Measurements from ENCODE around the gene ANK3.

The ANK3 gene

DNA sequence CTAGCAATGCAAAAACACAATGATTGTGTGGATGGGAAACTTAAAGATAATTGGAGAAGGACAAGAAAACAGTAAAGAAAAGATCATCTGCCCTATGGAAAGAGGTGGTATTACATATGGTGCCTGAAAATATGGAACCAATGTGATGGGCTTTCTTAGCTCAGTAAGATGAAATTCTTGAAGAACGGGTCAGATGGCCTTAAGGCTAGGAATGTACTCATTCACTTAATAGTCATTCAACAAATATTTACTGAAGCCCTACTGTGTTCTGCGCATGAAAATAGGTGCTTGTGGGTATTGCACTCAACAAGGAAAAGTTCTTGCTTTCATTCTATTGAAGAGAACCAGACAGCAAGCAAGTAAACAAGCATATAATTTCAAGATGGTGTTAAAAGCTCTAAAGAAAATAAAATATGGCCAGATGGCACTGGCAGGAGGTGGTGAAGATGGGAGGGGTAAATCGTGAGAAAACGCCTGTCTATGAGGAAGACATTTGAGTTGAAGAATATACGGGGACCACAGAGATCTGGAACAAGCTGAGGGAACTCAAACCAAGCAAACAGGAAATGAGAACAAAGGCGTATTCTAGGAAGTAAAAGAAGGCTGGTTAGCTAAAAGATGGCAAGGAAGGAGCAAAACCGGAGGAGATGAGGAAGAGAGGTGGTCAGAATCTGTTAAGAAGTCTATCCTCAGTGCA, 179.7 kb downstream of the ANK3 start:
- no peak for DNase-seq (ENCODE audit: low read depth, low spot score)
- no peak overlapping the region for H3K4me3 ChIP-seq (ENCODE audit: low read length)

DNA sequence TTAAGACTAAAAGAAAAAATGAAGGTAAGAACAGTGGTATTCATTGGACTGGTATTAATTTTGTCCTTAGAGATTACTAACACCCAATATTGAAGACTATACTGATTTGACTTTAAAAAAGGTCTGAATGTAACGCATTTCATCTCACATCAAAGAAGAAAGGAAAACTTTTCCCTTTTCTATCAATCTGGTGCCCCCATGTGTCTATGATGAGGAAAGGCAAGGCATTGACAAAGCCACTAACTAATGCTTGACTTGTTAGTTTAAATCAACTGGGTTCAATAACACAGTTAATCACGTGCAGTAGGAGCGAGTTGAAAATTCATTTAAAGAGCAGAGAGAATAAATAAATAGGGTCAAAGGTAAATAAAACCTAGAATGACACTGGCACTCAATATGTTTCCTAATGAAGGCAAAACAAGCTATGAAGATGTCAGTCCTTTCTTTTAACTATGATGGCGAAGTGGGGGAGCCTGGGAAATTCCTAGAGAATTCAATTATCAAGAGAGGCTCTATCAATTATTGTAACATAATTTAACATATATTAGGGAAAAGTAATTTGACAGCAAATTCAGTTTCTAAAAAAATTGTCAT, 180.9 kb downstream of the ANK3 start:
- peak; percentile 9 for DNase-seq (ENCODE audit: low read depth, low spot score)
- H3K4me3 ChIP-seq (ENCODE audit: low read length), result no peak overlapping the region

DNA sequence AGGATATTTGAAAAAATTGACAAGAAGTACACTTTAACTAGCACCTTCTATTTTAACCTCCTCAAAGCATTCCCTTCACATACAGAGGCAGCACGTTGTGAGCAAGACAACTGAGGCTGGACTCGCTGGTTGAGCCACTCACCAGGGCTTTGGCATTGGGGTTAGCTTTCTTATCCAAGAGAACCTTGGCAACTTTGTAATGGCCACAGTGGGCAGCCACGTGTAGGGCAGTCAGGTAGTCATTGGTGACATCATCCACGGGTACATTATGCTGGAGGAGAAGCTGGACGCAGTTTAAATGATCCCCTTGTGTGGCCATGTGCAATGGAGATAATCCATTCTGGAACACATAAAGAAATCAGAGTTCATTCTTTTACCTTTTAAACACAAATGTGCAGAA, 181.8 kb downstream of the ANK3 start:
- no peak for DNase-seq (ENCODE audit: low read depth, low spot score)
- H3K4me3 ChIP-seq (ENCODE audit: low read length), result no peak overlapping the region

DNA sequence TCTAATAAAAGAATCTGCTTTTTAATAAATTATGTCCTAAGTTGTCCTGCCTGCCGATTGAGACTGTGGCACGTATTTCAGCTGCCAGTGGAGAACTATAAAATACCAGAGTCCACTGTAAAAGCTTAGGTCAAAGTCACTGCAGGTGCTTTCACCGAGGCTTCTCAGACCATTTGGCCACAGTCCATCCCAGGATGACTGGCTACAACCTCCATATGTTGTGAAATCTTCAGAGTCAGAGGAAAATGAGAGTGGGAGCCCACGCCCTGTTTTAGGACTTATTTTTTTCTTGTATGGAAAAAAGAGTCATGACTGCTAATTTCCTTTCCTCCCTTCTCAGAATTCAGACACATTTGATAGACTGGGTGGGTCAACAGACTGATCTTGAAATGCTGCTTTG, 182.9 kb downstream of the ANK3 start:
- H3K4me3 ChIP-seq (ENCODE audit: low read length), result no peak overlapping the region
- no peak for DNase-seq (ENCODE audit: low read depth, low spot score)

- DNase-seq (ENCODE audit: low read depth, low spot score), result no peak
- no peak overlapping the region for H3K4me3 ChIP-seq (ENCODE audit: low read length)
Measured at GRCh38 chr10:60205741-60206140, 183.9 kb downstream of the ANK3 start.

GRCh38 chr10:60203993-60204618, 185.6 kb downstream of the ANK3 start:
- DNase-seq (ENCODE audit: low read depth, low spot score), result peak; percentile 7

DNA sequence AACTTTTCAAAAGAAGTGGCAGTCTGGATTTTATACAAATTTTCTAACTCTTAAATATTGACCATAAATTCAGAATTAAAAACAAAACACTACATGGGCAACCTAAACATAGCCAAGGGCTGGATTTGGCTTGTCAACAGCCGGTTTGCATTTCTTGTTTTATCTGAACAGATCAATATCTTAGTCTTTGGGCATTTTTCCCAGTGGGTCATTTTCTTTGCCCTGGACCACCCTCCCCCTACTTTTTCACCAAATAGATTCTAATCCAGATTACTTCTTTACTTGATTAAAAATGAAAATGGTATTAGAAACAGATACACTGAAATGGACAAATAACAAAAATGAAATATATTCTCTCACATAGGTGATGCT, 189.0 kb downstream of the ANK3 start:
- H3K4me3 ChIP-seq (ENCODE audit: low read length), result no peak overlapping the region
- DNase-seq (ENCODE audit: low read depth, low spot score), result no peak

More at GRCh38 chr10:60203993-60204618, 185.6 kb downstream of the ANK3 start:
- no peak overlapping the region for H3K4me3 ChIP-seq (ENCODE audit: low read length)

GRCh38 chr10:60200012-60200681, 189.5 kb downstream of the ANK3 start:
- no peak overlapping the region for H3K4me3 ChIP-seq (ENCODE audit: low read length)
- no peak for DNase-seq (ENCODE audit: low read depth, low spot score)

- no peak for DNase-seq (ENCODE audit: low read depth, low spot score)
- H3K4me3 ChIP-seq (ENCODE audit: low read length), result no peak overlapping the region
Measured at GRCh38 chr10:60197206-60197605, 192.5 kb downstream of the ANK3 start.

GRCh38 chr10:60194421-60194820, 195.3 kb downstream of the ANK3 start:
- H3K4me3 ChIP-seq (ENCODE audit: low read length), result no peak overlapping the region
- no peak for DNase-seq (ENCODE audit: low read depth, low spot score)

GRCh38 chr10:60192946-60193345, 196.7 kb downstream of the ANK3 start:
- no peak for DNase-seq (ENCODE audit: low read depth, low spot score)
- no peak overlapping the region for H3K4me3 ChIP-seq (ENCODE audit: low read length)

DNA sequence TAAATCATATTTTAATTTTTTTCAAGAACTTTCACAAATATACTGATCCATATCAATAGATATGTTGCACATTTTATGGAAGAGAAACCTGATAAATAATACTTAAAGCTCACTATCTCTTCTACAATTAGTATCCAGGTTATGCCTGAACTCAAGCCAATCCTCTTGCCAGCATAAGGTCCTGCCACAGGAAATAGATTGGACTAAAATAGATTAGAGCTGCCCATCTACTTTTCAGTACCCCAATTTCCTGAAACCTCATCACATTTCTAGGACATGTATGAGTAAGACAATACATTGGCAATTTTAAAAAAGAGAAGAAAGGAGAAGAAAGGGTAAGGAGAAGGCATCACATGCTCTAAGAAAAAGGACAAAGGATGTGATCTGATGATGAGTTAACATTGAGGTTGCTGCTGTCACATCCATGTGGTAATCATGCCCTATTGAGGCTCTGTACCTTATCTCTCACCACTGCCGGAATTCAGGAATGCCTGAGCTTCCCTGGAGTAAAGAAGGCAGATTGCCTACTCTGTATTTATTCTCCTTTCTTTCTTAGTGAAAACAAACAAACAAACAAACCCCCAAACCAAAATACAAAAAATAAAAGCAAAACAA, 199.7 kb downstream of the ANK3 start:
- DNase-seq (ENCODE audit: low read depth, low spot score), result no peak
- H3K4me3 ChIP-seq (ENCODE audit: low read length), result no peak overlapping the region

GRCh38 chr10:60188548-60188947, 201.1 kb downstream of the ANK3 start:
- no peak for DNase-seq (ENCODE audit: low read depth, low spot score)
- no peak overlapping the region for H3K4me3 ChIP-seq (ENCODE audit: low read length)

DNA sequence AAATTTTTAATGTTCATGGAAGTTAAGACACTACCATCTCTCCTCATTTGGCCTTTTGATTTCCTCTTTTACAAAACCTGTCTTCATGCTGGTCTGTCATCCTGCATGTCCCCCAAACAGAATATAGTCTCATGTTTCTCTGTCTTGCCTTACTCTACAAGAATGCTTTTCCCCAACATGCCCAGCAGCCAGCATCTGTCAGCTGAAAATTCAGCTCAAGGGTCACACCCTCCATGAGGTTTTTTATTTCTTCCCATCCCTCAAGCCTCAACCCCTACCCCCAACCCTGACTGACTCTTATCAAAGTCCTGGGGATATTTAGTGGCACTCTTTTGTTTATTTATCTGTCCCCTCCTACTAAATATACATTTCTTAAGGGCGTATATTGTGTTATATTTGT, 202.0 kb downstream of the ANK3 start:
- no peak overlapping the region for H3K4me3 ChIP-seq (ENCODE audit: low read length)
- DNase-seq (ENCODE audit: low read depth, low spot score), result no peak

DNA sequence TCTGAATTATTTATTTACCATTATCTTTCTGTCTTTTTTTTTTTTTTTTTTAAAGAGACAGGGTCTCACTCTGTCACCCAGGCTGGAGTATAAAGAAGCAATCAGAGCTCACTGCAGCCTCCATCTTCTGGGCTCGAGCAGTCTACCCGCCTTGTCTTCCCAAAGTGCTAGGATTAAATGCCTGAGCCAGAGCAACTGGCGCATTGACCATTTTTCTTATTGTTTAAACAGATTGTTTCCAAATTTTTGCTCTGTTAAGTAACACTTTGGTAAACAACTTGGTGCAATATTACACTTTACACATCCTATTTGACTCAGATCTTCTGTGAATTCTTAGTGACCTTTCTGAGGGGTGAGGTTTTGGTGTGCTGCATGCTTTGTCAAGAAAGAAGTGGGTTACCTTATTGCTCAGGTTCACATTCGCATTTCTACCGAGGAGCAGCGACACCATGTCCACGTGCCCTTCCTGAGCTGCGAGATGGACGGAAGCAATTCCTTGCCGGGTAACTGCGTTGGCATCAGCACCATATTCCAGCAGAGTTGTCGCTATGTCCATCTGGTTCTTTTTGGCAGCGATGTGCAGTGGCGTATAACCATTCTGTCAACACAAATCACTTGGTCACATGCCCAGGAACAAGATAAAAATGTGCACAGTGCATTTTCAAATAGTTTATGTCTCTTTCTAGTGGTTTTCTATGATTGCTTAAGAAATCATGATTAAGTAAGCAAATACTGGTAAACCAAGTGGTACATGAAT, 203.2 kb downstream of the ANK3 start:
- H3K4me3 ChIP-seq (ENCODE audit: low read length), result no peak overlapping the region
- no peak for DNase-seq (ENCODE audit: low read depth, low spot score)

DNA sequence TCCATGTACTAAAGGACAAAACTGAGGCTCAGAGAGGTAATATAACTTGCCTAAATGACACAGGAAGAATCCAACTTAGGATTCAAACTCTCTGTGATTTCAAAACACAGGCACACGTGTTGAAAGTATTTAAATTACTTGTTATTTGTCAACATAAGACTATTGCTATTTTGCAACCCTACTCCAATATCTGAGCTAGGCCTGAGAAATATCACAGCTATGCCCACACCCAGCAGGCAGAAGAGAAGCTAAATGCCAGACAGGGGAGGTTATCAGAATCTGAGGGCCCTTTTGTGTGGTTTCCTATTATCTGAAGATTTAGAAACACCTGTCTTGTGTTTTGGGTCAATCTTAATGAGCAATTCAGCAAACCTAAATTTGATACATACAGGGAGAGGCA, 204.3 kb downstream of the ANK3 start:
- no peak overlapping the region for H3K4me3 ChIP-seq (ENCODE audit: low read length)

GRCh38 chr10:60182691-60183090, 207.0 kb downstream of the ANK3 start:
- H3K4me3 ChIP-seq (ENCODE audit: low read length), result no peak overlapping the region
- no peak for DNase-seq (ENCODE audit: low read depth, low spot score)

More for the DNA sequence above, 204.3 kb downstream of the ANK3 start:
- no peak for DNase-seq (ENCODE audit: low read depth, low spot score)

GRCh38 chr10:60176925-60177324, 212.8 kb downstream of the ANK3 start:
- no peak overlapping the region for H3K4me3 ChIP-seq (ENCODE audit: low read length)

GRCh38 chr10:60175441-60175971, 214.2 kb downstream of the ANK3 start:
- H3K4me3 ChIP-seq (ENCODE audit: low read length), result no peak overlapping the region
- DNase-seq (ENCODE audit: low read depth, low spot score), result no peak

More at GRCh38 chr10:60176925-60177324, 212.8 kb downstream of the ANK3 start:
- DNase-seq (ENCODE audit: low read depth, low spot score), result no peak

All from Jurkat, Clone E6-1 (cell line).